Peyer's patch (tissue), 4 donors: ENCODE data around the gene POMGNT1.

Experiments used
- CTCF ChIP-seq, 6 experiments: fragments of 450-650 bp in 4 of 6; fragments of 200-600 bp in 2 of 6; sonication (generic) in 1 of 6; IDR thresholded peaks; one replicate each; pipeline ENCODE4 v1.5.1; 2017 to 2019; ENCODE audit warnings: antibody characterized with exemption in 6 of 6, mild to moderate bottlenecking in 3 of 6, moderate library complexity in 1 of 6
- POLR2A ChIP-seq, 2 donors: fragments of 450-650 bp; IDR thresholded peaks; one replicate each; pipeline ENCODE4 v1.5.1; 2017; ENCODE audit warnings: antibody characterized with exemption in 2 of 2, mild to moderate bottlenecking in 2 of 2, moderate library complexity in 2 of 2

DNA sequence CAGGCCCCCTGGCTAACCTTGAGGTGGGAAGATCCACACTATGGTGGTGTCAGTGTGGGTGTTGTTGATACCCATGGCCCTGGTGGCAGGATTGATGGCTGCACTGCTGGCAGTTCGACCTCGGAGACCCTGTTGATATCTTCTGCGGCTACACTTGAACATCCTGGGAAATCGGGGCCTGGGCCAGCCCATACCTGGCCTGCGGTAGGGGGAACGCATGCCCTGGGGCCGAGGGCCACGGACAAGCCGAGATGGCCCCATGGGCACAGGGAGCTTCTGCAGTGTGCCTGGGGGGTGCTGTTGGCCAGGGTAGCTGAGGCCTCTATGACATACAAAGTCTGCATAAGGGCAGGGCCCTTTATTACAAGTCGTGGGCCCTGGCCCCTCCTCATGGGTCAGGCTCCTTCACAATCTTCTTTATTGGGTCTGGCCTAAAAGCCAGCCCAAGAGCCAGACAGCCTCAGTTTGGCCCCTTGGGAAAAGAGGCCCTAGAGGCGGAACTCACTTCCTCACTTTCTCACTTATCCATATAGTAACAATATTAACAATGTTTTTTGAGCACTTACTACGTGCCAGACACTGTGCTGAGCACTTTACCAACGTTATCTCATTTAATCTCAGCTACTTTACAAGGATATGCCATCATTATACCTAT, 21.9 kb downstream of the POMGNT1 start, which contains the start of gene P3R3URF:
- TF ChIP-seq CTCF (IDR thresholded peaks at IDR 0.05) (no peak), POLR2A (IDR thresholded peaks at IDR 0.05) (no peak)
